ENCODE measurements around the gene ZSWIM1. TPM values are rescaled to one million over a fixed set of nuclear protein-coding genes. Genes with fewer than 3 reads are reported as not detected.

The ZSWIM1 gene
- total and polyA plus RNA-seq, 2 of the 13 experiments (the other 11 are each of a cell fraction or from before 2014, with no cell fraction given), result 9.5 to 11.7 TPM

DNA sequence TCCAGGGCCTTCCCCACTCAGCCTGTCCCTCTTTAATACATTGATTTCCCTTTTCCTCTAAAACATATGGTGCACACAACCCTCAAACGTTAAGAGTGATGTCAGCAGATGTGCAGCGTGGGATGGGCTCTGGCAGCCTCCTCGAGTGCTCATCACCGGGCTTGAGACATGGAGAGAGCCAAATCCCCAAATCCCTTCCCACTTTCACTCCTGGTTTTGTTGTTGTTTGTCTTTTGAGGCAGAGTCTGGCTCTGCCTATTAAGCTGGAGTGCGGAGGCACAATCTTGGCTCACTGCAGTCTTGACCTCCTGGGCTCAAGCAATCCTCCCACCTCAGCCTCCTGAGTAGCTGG, 36.7 kb downstream of the ZSWIM1 start (continued):
- no peak for TF ChIP-seq ZFP37 (CRISPR knock-in tag; IDR thresholded peaks at IDR 0.05; ENCODE audit: borderline replicate concordance)
- no peak for TF ChIP-seq MBNL3 (CRISPR knock-in tag; conservative IDR thresholded peaks at IDR 0.05)
- TF ChIP-seq, protein P1, sequence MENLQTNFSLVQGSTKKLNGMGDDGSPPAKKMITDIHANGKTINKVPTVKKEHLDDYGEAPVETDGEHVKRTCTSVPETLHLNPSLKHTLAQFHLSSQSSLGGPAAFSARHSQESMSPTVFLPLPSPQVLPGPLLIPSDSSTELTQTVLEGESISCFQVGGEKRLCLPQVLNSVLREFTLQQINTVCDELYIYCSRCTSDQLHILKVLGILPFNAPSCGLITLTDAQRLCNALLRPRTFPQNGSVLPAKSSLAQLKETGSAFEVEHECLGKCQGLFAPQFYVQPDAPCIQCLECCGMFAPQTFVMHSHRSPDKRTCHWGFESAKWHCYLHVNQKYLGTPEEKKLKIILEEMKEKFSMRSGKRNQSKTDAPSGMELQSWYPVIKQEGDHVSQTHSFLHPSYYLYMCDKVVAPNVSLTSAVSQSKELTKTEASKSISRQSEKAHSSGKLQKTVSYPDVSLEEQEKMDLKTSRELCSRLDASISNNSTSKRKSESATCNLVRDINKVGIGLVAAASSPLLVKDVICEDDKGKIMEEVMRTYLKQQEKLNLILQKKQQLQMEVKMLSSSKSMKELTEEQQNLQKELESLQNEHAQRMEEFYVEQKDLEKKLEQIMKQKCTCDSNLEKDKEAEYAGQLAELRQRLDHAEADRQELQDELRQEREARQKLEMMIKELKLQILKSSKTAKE (CRISPR knock-in tag; IDR thresholded peaks at IDR 0.05; ENCODE audit: borderline replicate concordance), result 0 out of 2 replicates have a peak, but pooled peaks have one; percentile 20
- no peak for TF ChIP-seq PRMT3 (CRISPR knock-in tag; IDR thresholded peaks at IDR 0.05; ENCODE audit: borderline replicate concordance, low read depth)
- TF ChIP-seq CCAR2 (optimal IDR thresholded peaks at IDR 0.05; ENCODE audit: low read depth, low read length), result no peak
- TF ChIP-seq, protein P2, sequence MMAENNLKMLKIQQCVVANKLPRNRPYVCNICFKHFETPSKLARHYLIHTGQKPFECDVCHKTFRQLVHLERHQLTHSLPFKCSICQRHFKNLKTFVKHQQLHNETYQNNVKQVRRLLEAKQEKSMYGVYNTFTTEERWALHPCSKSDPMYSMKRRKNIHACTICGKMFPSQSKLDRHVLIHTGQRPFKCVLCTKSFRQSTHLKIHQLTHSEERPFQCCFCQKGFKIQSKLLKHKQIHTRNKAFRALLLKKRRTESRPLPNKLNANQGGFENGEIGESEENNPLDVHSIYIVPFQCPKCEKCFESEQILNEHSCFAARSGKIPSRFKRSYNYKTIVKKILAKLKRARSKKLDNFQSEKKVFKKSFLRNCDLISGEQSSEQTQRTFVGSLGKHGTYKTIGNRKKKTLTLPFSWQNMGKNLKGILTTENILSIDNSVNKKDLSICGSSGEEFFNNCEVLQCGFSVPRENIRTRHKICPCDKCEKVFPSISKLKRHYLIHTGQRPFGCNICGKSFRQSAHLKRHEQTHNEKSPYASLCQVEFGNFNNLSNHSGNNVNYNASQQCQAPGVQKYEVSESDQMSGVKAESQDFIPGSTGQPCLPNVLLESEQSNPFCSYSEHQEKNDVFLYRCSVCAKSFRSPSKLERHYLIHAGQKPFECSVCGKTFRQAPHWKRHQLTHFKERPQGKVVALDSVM (CRISPR knock-in tag; IDR thresholded peaks at IDR 0.05), result peak; percentile 92
- TF ChIP-seq MIXL1 (CRISPR knock-in tag; IDR thresholded peaks at IDR 0.05), result no peak
- TF ChIP-seq ARNTL (CRISPR knock-in tag; IDR thresholded peaks at IDR 0.05), result 0 out of 2 replicates have a peak, but pooled peaks have one; percentile 20
- no peak for TF ChIP-seq ZNF615 (CRISPR knock-in tag; IDR thresholded peaks at IDR 0.05; ENCODE audit: borderline replicate concordance)
- no peak for TF ChIP-seq SETDB1 (CRISPR knock-in tag; IDR thresholded peaks at IDR 0.05; ENCODE audit: borderline replicate concordance)
- TF ChIP-seq, protein P3, sequence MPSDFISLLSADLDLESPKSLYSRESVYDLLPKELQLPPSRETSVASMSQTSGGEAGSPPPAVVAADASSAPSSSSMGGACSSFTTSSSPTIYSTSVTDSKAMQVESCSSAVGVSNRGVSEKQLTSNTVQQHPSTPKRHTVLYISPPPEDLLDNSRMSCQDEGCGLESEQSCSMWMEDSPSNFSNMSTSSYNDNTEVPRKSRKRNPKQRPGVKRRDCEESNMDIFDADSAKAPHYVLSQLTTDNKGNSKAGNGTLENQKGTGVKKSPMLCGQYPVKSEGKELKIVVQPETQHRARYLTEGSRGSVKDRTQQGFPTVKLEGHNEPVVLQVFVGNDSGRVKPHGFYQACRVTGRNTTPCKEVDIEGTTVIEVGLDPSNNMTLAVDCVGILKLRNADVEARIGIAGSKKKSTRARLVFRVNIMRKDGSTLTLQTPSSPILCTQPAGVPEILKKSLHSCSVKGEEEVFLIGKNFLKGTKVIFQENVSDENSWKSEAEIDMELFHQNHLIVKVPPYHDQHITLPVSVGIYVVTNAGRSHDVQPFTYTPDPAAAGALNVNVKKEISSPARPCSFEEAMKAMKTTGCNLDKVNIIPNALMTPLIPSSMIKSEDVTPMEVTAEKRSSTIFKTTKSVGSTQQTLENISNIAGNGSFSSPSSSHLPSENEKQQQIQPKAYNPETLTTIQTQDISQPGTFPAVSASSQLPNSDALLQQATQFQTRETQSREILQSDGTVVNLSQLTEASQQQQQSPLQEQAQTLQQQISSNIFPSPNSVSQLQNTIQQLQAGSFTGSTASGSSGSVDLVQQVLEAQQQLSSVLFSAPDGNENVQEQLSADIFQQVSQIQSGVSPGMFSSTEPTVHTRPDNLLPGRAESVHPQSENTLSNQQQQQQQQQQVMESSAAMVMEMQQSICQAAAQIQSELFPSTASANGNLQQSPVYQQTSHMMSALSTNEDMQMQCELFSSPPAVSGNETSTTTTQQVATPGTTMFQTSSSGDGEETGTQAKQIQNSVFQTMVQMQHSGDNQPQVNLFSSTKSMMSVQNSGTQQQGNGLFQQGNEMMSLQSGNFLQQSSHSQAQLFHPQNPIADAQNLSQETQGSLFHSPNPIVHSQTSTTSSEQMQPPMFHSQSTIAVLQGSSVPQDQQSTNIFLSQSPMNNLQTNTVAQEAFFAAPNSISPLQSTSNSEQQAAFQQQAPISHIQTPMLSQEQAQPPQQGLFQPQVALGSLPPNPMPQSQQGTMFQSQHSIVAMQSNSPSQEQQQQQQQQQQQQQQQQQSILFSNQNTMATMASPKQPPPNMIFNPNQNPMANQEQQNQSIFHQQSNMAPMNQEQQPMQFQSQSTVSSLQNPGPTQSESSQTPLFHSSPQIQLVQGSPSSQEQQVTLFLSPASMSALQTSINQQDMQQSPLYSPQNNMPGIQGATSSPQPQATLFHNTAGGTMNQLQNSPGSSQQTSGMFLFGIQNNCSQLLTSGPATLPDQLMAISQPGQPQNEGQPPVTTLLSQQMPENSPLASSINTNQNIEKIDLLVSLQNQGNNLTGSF (CRISPR knock-in tag; IDR thresholded peaks at IDR 0.05), result no peak
- no peak for TF ChIP-seq U2AF1 (optimal IDR thresholded peaks at IDR 0.05; ENCODE audit: low read depth, low read length)
- TF ChIP-seq, protein P4, sequence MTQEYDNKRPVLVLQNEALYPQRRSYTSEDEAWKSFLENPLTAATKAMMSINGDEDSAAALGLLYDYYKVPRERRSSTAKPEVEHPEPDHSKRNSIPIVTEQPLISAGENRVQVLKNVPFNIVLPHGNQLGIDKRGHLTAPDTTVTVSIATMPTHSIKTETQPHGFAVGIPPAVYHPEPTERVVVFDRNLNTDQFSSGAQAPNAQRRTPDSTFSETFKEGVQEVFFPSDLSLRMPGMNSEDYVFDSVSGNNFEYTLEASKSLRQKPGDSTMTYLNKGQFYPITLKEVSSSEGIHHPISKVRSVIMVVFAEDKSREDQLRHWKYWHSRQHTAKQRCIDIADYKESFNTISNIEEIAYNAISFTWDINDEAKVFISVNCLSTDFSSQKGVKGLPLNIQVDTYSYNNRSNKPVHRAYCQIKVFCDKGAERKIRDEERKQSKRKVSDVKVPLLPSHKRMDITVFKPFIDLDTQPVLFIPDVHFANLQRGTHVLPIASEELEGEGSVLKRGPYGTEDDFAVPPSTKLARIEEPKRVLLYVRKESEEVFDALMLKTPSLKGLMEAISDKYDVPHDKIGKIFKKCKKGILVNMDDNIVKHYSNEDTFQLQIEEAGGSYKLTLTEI (CRISPR knock-in tag; conservative IDR thresholded peaks at IDR 0.05), result no peak
- TF ChIP-seq ZSCAN21 (CRISPR knock-in tag; IDR thresholded peaks at IDR 0.05; ENCODE audit: borderline replicate concordance), result peak; percentile 57
- TF ChIP-seq, protein P5, sequence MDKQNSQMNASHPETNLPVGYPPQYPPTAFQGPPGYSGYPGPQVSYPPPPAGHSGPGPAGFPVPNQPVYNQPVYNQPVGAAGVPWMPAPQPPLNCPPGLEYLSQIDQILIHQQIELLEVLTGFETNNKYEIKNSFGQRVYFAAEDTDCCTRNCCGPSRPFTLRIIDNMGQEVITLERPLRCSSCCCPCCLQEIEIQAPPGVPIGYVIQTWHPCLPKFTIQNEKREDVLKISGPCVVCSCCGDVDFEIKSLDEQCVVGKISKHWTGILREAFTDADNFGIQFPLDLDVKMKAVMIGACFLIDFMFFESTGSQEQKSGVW (CRISPR knock-in tag; IDR thresholded peaks at IDR 0.05; ENCODE audit: borderline replicate concordance), result no peak
